ENCODE results near the gene FSTL3.
"Not testable (repeated sequence)": the region's sequence is repeated elsewhere in the genome, so short reads cannot be mapped to it uniquely, and the experiment has no call there.

GRCh38 chr19:629515-629914 lies 46.7 kb upstream of the FSTL3 start:
- TF ChIP-seq CTCF (IDR thresholded peaks at IDR 0.05 in 2 of 3, conservative IDR thresholded peaks at IDR 0.05 in 1 of 3; ENCODE audit: control insufficient read depth in 2 of 3, extremely low read depth in 1 of 3, insufficient read depth in 1 of 3, low read depth in 3 of 3, low read length in 3 of 3); ZBTB33 (IDR thresholded peaks at IDR 0.05); SKIL (IDR thresholded peaks at IDR 0.05; ENCODE audit: low read depth, poor library complexity, severe bottlenecking); HDAC6 (IDR thresholded peaks at IDR 0.05; ENCODE audit: unreplicated experiment); CBFB (IDR thresholded peaks at IDR 0.05; ENCODE audit: low read depth); SMAD5 (IDR thresholded peaks at IDR 0.05; ENCODE audit: low read depth): not testable (repeated sequence)

Data from GM12878 (cell line).